ENCODE data around the gene DDC.
A peak's percentile ranks its signal among the peaks of the same experiment; 100 is the strongest.

DDC gene

DNA sequence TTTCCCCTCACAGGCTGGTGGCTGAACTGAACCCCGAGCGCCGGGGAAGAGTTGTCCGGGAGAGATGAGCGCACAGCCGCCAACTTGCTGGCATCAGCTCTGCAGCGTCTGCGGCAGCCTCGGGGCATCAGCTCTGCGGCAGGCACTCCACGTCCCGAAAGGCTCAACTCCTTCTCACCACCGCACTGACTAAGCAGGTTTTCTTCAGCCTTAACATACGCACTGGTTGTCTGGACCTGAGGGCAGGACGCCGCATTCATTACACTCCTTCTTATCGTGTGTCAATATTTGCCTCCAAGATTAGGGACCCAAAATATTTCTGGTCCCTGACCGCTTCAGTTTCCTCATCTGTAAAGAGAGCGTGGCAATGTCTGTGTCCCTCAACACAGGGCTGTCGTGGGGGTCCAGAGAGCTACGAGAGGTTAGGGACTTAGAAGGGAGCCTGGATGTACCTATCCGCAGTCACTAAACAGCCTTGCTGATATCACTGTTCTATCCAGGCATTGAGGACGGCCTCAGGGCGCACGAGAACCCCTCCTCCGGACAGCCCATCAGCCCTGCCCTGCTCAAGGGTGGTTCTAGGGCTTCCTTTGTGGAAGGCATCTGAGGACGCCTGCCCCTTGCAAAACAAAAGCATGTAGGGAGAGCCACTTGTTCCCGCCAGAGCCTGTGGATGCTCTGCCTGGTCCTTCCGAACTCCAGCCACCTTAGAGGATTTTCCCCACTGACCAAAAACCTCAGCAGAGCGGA lies 72.3 kb downstream of the DDC start:
- DNase-seq, result no peak
- H3K36me3 Mint-ChIP-seq (ENCODE audit: insufficient read depth), result peaks cover 3% of the 10 kb centered on the region
- H3K27me3 Mint-ChIP-seq, result peaks cover 56 to 61% of the 10 kb centered on the region in 2 donors
- no peak overlapping the region for H3K27ac Mint-ChIP-seq
- H3K4me1 Mint-ChIP-seq (ENCODE audit: low read depth in 2 of 2), result peaks cover 0 to 5% of the 10 kb centered on the region in 2 donors
- ATAC-seq (replicated peaks), result no peak
- no peak overlapping the region for H3K4me3 Mint-ChIP-seq
- H3K9me3 Mint-ChIP-seq, result no peaks in the 10 kb centered on the region

DNA sequence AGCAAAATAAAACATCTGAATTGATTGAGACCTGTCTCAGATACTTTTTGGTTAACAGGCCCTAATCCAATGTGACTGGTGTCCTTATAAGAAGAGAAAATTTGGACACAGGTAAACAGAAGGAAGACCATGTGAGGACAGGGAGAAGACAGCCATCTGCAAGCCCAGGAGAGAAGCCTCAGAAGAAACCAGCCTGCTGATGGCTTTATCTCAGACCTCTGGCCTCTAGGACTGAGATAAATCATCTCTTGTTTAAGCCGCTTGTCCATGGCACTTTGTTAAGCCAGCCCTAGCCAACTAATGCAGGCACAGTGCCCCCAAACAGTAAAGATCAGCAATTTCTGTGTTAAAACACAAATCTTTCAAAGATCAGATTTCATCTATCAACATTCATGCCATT lies 73.3 kb downstream of the DDC start:
- DNase-seq, result no peak

DNA sequence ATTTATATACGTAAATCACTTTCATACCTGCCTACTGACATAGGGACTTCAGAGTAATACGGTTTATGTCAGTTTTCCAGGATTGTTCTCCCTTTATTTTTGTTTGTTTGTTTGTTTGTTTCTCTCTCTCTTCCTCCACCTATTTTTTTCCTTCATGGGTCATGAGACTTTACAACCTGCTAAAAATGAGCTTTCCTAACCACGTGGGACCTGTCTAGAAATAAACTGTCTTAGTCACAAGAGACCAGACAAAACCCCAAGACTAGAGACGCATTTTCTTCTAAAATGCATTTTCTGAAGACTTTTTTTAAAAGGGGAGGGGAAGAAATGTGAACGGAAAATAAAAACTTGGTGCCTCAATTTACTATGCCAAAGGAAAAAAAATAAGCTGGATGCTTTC lies 74.0 kb downstream of the DDC start:
- Mint-ChIP-seq H3K4me3 (no peak overlapping the region), H3K27ac (no peak overlapping the region), H3K36me3 (ENCODE audit: insufficient read depth) (no peaks in the 10 kb centered on the region), H3K27me3 (peaks cover 43 to 52% of the 10 kb centered on the region in 2 donors), H3K9me3 (no peaks in the 10 kb centered on the region), H3K4me1 (ENCODE audit: low read depth in 2 of 2) (peaks cover 0 to 2% of the 10 kb centered on the region in 2 donors)
- no peak for ATAC-seq (replicated peaks)
- no peak for DNase-seq

More for the DNA sequence above, 73.3 kb downstream of the DDC start:
- H3K4me3 Mint-ChIP-seq, result no peak overlapping the region
- no peaks in the 10 kb centered on the region for H3K9me3 Mint-ChIP-seq
- H3K27me3 Mint-ChIP-seq, result peaks cover 46 to 52% of the 10 kb centered on the region in 2 donors
- ATAC-seq (replicated peaks), result no peak
- peaks cover 0 to 2% of the 10 kb centered on the region in 2 donors for H3K4me1 Mint-ChIP-seq (ENCODE audit: low read depth in 2 of 2)
- no peaks in the 10 kb centered on the region for H3K36me3 Mint-ChIP-seq (ENCODE audit: insufficient read depth)
- H3K27ac Mint-ChIP-seq, result no peak overlapping the region

GRCh38 chr7:50488379-50488778 lies 76.8 kb downstream of the DDC start:
- H3K27ac Mint-ChIP-seq, result no peak overlapping the region
- DNase-seq, result no peak
- peaks cover 32 to 47% of the 10 kb centered on the region in 2 donors for H3K27me3 Mint-ChIP-seq
- no peaks in the 10 kb centered on the region for H3K36me3 Mint-ChIP-seq (ENCODE audit: insufficient read depth)
- ATAC-seq (replicated peaks), result no peak
- H3K4me3 Mint-ChIP-seq, result no peak overlapping the region
- H3K9me3 Mint-ChIP-seq, result no peaks in the 10 kb centered on the region
- peaks cover 0 to 1% of the 10 kb centered on the region in 2 donors for H3K4me1 Mint-ChIP-seq (ENCODE audit: low read depth in 2 of 2)

DNA sequence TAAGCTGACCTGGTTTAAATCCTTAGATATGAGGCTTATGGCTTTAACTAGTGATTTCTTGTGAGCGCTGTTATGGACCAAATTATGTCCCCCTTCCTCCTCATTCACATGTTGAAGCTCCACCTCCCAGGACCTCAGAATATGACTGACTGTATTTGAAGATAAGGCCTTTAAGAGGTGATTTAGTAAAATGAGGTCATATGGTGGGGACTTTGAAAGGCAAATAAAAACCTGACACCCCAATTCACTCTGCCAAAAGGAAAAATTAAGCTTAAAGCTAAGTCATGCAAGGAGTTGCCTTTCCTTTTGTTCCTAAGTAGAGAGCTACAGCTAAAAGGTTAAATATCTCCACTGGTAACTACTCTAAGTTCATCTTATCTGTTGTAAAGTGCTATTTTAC lies 78.7 kb downstream of the DDC start:
- no peak overlapping the region for H3K27ac Mint-ChIP-seq
- H3K4me3 Mint-ChIP-seq, result no peak overlapping the region
- no peak for ATAC-seq (replicated peaks)
- H3K27me3 Mint-ChIP-seq, result peaks cover 20 to 34% of the 10 kb centered on the region in 2 donors
- H3K9me3 Mint-ChIP-seq, result no peaks in the 10 kb centered on the region
- DNase-seq, result no peak
- no peaks in the 10 kb centered on the region for H3K4me1 Mint-ChIP-seq (ENCODE audit: low read depth in 2 of 2)
- H3K36me3 Mint-ChIP-seq (ENCODE audit: insufficient read depth), result no peaks in the 10 kb centered on the region

DNA sequence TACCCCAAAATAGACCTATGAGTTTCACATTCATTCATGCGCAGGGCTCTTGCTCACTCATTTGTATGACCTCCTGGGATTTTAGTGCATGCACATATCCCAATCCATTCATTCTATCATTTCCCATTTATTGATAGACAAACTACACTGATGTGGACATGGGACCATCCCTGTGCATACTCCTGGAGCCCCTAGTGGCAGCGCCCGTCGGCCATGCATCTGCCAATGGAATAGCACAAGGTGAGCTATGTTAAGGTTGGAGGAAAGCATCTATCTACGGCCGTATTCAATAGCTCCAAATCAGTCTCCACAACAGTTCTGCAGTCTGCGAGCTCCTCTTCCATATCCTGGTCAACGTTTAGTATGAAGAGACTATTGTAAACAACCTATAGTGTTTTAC lies 83.3 kb downstream of the DDC start:
- no peak for DNase-seq
- Mint-ChIP-seq H3K4me3 (no peak overlapping the region), H3K4me1 (ENCODE audit: low read depth in 2 of 2) (no peaks in the 10 kb centered on the region), H3K9me3 (no peaks in the 10 kb centered on the region), H3K27me3 (peaks cover 29 to 36% of the 10 kb centered on the region in 2 donors), H3K27ac (no peak overlapping the region), H3K36me3 (ENCODE audit: insufficient read depth) (no peaks in the 10 kb centered on the region)
- no peak for ATAC-seq (replicated peaks)

GRCh38 chr7:50480797-50481196 lies 84.4 kb downstream of the DDC start:
- H3K36me3 Mint-ChIP-seq (ENCODE audit: insufficient read depth), result no peaks in the 10 kb centered on the region
- no peak for ATAC-seq (replicated peaks)
- no peak overlapping the region for H3K27ac Mint-ChIP-seq
- no peaks in the 10 kb centered on the region for H3K9me3 Mint-ChIP-seq
- peaks cover 23 to 38% of the 10 kb centered on the region in 2 donors for H3K27me3 Mint-ChIP-seq
- DNase-seq, result no peak
- no peak overlapping the region for H3K4me3 Mint-ChIP-seq
- no peaks in the 10 kb centered on the region for H3K4me1 Mint-ChIP-seq (ENCODE audit: low read depth in 2 of 2)

- no peak for ATAC-seq (replicated peaks)
- H3K36me3 Mint-ChIP-seq (ENCODE audit: insufficient read depth), result no peaks in the 10 kb centered on the region
- H3K4me3 Mint-ChIP-seq, result no peak overlapping the region
- DNase-seq, result no peak
- no peaks in the 10 kb centered on the region for H3K9me3 Mint-ChIP-seq
- H3K27me3 Mint-ChIP-seq, result peaks cover 23 to 38% of the 10 kb centered on the region in 2 donors
- peak overlapping the region in 1 of 2 donors; percentile 36 for H3K27ac Mint-ChIP-seq
- no peaks in the 10 kb centered on the region for H3K4me1 Mint-ChIP-seq (ENCODE audit: low read depth in 2 of 2)
Measured at GRCh38 chr7:50479743-50480517, 85.3 kb downstream of the DDC start.

DNA sequence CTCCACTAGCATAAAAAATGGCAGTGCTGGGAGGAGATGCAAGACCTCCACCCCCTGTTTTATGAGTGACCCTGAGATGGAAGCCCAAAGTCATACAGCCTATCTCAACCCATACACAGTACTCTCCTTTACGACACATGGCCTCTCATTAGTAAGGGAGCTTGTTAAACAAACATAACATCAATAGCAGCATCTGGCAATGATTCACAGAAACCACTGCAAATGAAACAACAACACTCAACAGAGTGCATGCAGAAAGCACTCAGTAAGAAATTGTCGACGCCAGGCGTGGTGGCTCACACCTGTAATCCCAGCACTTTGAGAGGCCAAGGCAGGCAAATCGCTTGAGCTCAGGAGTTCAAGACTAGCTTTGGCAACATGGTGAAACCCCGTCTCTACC lies 87.6 kb downstream of the DDC start:
- DNase-seq, result no peak
- no peaks in the 10 kb centered on the region for H3K36me3 Mint-ChIP-seq (ENCODE audit: insufficient read depth)
- H3K27me3 Mint-ChIP-seq, result peaks cover 27 to 49% of the 10 kb centered on the region in 2 donors
- H3K4me3 Mint-ChIP-seq, result no peak overlapping the region
- ATAC-seq (replicated peaks), result no peak
- no peaks in the 10 kb centered on the region for H3K9me3 Mint-ChIP-seq
- H3K4me1 Mint-ChIP-seq (ENCODE audit: low read depth in 2 of 2), result no peaks in the 10 kb centered on the region
- H3K27ac Mint-ChIP-seq, result no peak overlapping the region

DNA sequence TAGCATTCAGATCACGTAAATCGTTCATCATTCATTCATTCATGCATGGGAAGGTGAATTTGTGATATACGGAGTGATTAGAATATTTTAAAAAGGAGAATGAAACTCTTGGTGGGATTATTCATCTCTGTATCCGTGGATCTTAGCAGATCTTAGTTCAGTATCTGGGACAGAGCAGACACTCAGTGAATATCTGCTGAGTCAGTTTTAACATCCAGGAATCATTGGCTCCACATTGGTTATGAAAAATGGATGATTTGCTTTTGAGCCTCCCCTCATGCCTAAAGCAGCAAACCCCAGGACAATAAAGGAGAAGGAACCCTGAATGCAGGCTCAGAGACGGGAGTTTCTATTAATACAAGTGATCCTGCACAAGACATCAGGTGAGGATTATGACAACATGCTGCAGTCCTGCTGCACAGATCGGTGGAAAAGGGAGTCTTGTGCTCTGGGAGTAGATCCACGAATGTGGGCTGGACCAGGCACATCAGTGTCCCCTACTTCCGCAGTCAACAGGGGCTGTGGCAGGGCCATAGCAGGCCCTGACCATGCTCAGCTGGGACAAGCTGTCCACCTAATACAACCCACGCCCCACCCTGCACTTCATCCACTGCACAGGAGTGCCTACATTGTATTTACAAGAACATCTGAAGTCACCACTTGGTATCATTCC lies 88.1 kb downstream of the DDC start:
- Mint-ChIP-seq H3K27me3 (peaks cover 24 to 51% of the 10 kb centered on the region in 2 donors), H3K4me1 (ENCODE audit: low read depth in 2 of 2) (no peaks in the 10 kb centered on the region), H3K9me3 (no peaks in the 10 kb centered on the region), H3K36me3 (ENCODE audit: insufficient read depth) (no peaks in the 10 kb centered on the region), H3K27ac (no peak overlapping the region), H3K4me3 (no peak overlapping the region)
- DNase-seq (no peak), ATAC-seq (replicated peaks) (no peak)

GRCh38 chr7:50475340-50475739 lies 89.9 kb downstream of the DDC start:
- no peak overlapping the region for H3K4me3 Mint-ChIP-seq
- peaks cover 21 to 51% of the 10 kb centered on the region in 2 donors for H3K27me3 Mint-ChIP-seq
- H3K4me1 Mint-ChIP-seq (ENCODE audit: low read depth in 2 of 2), result no peaks in the 10 kb centered on the region
- H3K27ac Mint-ChIP-seq, result no peak overlapping the region
- no peaks in the 10 kb centered on the region for H3K36me3 Mint-ChIP-seq (ENCODE audit: insufficient read depth)
- DNase-seq (no peak), ATAC-seq (replicated peaks) (no peak)
- no peaks in the 10 kb centered on the region for H3K9me3 Mint-ChIP-seq

DNA sequence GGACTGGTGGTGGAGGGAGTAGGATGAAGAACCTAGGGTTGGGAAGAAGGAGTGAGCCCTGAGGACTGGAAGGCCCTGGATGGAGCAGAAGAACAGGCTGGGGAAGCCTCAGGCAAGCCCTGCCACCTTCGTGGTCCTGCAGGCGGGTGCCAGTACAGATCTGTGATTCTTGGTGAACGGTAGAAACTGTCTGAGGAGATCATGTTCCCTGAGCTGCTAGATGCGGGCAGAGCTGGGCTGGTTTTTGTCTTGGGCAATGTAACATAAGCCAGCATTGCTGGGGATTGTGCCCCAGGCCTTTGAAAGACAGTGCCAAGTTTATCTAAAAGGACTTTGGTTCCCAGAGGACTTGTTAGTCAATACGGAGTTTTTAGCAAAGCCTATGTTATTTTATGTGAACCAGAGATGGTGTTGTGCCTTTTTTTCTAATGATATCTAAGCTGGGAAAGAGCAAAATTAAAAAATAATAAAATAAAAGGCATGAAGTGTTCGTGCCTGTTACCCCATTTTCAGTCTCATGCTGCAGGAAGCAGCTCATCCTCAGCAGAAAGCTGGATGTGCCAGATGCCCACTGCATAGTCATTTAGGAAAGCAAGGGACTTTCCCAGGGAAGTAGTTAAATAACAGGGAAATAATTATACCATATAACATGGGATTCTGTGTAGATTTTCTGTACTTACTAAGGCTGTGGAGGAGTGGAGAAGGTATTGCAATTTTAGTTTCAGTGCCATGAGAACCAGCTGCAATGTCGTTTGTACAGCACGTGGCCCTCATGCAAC lies 90.6 kb downstream of the DDC start:
- Mint-ChIP-seq H3K4me3 (no peak overlapping the region), H3K4me1 (ENCODE audit: low read depth in 2 of 2) (no peaks in the 10 kb centered on the region), H3K36me3 (ENCODE audit: insufficient read depth) (no peaks in the 10 kb centered on the region), H3K27ac (no peak overlapping the region), H3K9me3 (no peaks in the 10 kb centered on the region), H3K27me3 (peaks cover 15 to 44% of the 10 kb centered on the region in 2 donors)
- DNase-seq, result no peak
- ATAC-seq (replicated peaks), result no peak

- no peak for DNase-seq
- Mint-ChIP-seq H3K4me3 (no peak overlapping the region), H3K9me3 (no peaks in the 10 kb centered on the region), H3K36me3 (ENCODE audit: insufficient read depth) (no peaks in the 10 kb centered on the region), H3K27ac (peak overlapping the region in 1 of 2 donors; percentile 42), H3K27me3 (peaks cover 15 to 42% of the 10 kb centered on the region in 2 donors), H3K4me1 (ENCODE audit: low read depth in 2 of 2) (no peaks in the 10 kb centered on the region)
- ATAC-seq (replicated peaks), result no peak
Measured at GRCh38 chr7:50473531-50473930, 91.7 kb downstream of the DDC start.

All from effector memory CD8-positive, alpha-beta T cell (primary cell).